ENCODE results near the gene INTU.
"Not testable (repeated sequence)": the region's sequence is repeated elsewhere in the genome, so short reads cannot be mapped to it uniquely, and the experiment has no call there.

The INTU gene

GRCh38 chr4:127643791-127644190, 11.0 kb downstream of the INTU start:
- DNase-seq (ENCODE audit: low read depth in 2 of 2) = no peak

GRCh38 chr4:127648061-127648460, 15.3 kb downstream of the INTU start:
- DNase-seq (ENCODE audit: low read depth in 2 of 2) = no peak

- DNase-seq (ENCODE audit: low read depth in 2 of 2) = not testable (repeated sequence)
These were observed 22.8 kb downstream of the INTU start for GRCh38 chr4:127655590-127655989.

- DNase-seq (ENCODE audit: low read depth in 2 of 2) = no peak
These were observed 23.4 kb downstream of the INTU start for GRCh38 chr4:127656047-127656680.

GRCh38 chr4:127660284-127660885, 27.6 kb downstream of the INTU start:
- no peak for DNase-seq (ENCODE audit: low read depth in 2 of 2)

- no peak for DNase-seq (ENCODE audit: low read depth in 2 of 2)
These were observed 34.4 kb downstream of the INTU start for GRCh38 chr4:127667116-127667515.

- DNase-seq (ENCODE audit: low read depth in 2 of 2) = no peak
These were observed 35.0 kb downstream of the INTU start for GRCh38 chr4:127667772-127668171.

- no peak for DNase-seq (ENCODE audit: low read depth in 2 of 2)
These were observed 36.0 kb downstream of the INTU start for GRCh38 chr4:127668770-127669169.

- DNase-seq (ENCODE audit: low read depth in 2 of 2) = no peak
These were observed 36.9 kb downstream of the INTU start for GRCh38 chr4:127669691-127670090.

GRCh38 chr4:127672111-127672510, 39.4 kb downstream of the INTU start:
- DNase-seq (ENCODE audit: low read depth in 2 of 2) = no peak

GRCh38 chr4:127685292-127685691, 52.5 kb downstream of the INTU start:
- no peak for DNase-seq (ENCODE audit: low read depth in 2 of 2)

GRCh38 chr4:127686658-127687057, 53.9 kb downstream of the INTU start:
- peak in 1 of 2 experiments; percentile 9 for DNase-seq (ENCODE audit: low read depth in 2 of 2)

- DNase-seq (ENCODE audit: low read depth in 2 of 2) = no peak
These were observed 54.8 kb downstream of the INTU start for GRCh38 chr4:127687580-127687979.

GRCh38 chr4:127698789-127699200, 66.0 kb downstream of the INTU start:
- DNase-seq (ENCODE audit: low read depth in 2 of 2) = peak; percentile 36 to 46

GRCh38 chr4:127708985-127709384, 76.2 kb downstream of the INTU start:
- peak; percentile 18 to 24 for DNase-seq (ENCODE audit: low read depth in 2 of 2)

- DNase-seq (ENCODE audit: low read depth in 2 of 2) = no peak
These were observed 76.7 kb downstream of the INTU start for GRCh38 chr4:127709456-127709855.

GRCh38 chr4:127730142-127730913, 97.6 kb downstream of the INTU start, which contains the start of gene SLC25A31:
SLC25A31 (plus strand) TSS chr4:127730400; CDS start chr4:127730546, 146 bp downstream.
- no peak for DNase-seq (ENCODE audit: low read depth in 2 of 2)

- no peak for DNase-seq (ENCODE audit: low read depth in 2 of 2)
These were observed 98.6 kb downstream of the INTU start for GRCh38 chr4:127731406-127731805.

- DNase-seq (ENCODE audit: low read depth in 2 of 2) = peak; percentile 33 to 36
These were observed 100.0 kb downstream of the INTU start for GRCh38 chr4:127732623-127733328.

- DNase-seq (ENCODE audit: low read depth in 2 of 2) = no peak
These were observed 102.2 kb downstream of the INTU start for GRCh38 chr4:127734976-127735375.

GRCh38 chr4:127737295-127737694, 104.5 kb downstream of the INTU start:
- DNase-seq (ENCODE audit: low read depth in 2 of 2) = peak in 1 of 2 experiments; percentile 5

- DNase-seq (ENCODE audit: low read depth in 2 of 2) = no peak
These were observed 108.5 kb downstream of the INTU start for GRCh38 chr4:127741247-127741646.

Measured in fibroblast of skin of left quadriceps (primary cell).